Measurements from ENCODE around the gene PRIM2.
"Not testable (repeated sequence)": the region's sequence is repeated elsewhere in the genome, so short reads cannot be mapped to it uniquely, and the experiment has no call there.

Gene PRIM2

GRCh38 chr6:57317060-57317943, at the start of gene PRIM2:
Gene PRIM2 (plus strand): TSS chr6:57317630. CDS start chr6:57318446, 816 bp downstream.
- peak; percentile 5 to 91 (median 76) for DNase-seq

- no peak for DNase-seq
Measured at GRCh38 chr6:57268294-57268640, 49.2 kb upstream of the PRIM2 start.

- DNase-seq, result not testable (repeated sequence)
Measured at GRCh38 chr6:57274113-57274824, 43.2 kb upstream of the PRIM2 start.

GRCh38 chr6:57275384-57275783, 42.0 kb upstream of the PRIM2 start:
- DNase-seq, result no peak

- DNase-seq, result no peak
Measured at GRCh38 chr6:57276946-57277345, 40.5 kb upstream of the PRIM2 start.

- DNase-seq, result no peak
Measured at GRCh38 chr6:57278570-57278969, 38.9 kb upstream of the PRIM2 start.

GRCh38 chr6:57279013-57279412, 38.4 kb upstream of the PRIM2 start:
- no peak for DNase-seq

- no peak for DNase-seq
Measured at GRCh38 chr6:57283106-57283505, 34.3 kb upstream of the PRIM2 start.

- no peak for DNase-seq
Measured at GRCh38 chr6:57283911-57284455, 33.4 kb upstream of the PRIM2 start.

- not testable (repeated sequence) for DNase-seq
Measured at GRCh38 chr6:57288136-57288535, 29.3 kb upstream of the PRIM2 start.

GRCh38 chr6:57293472-57293871, 24.0 kb upstream of the PRIM2 start:
- DNase-seq, result not testable (repeated sequence)

- no peak for DNase-seq
Measured at GRCh38 chr6:57294862-57295445, 22.5 kb upstream of the PRIM2 start.

- DNase-seq, result no peak
Measured at GRCh38 chr6:57297505-57297904, 19.9 kb upstream of the PRIM2 start.

GRCh38 chr6:57298741-57299140, 18.7 kb upstream of the PRIM2 start:
- no peak for DNase-seq

GRCh38 chr6:57301757-57302156, 15.7 kb upstream of the PRIM2 start:
- DNase-seq, result no peak

- DNase-seq, result no peak
Measured at GRCh38 chr6:57302477-57302876, 15.0 kb upstream of the PRIM2 start.

- no peak for DNase-seq
Measured at GRCh38 chr6:57303931-57304681, 13.3 kb upstream of the PRIM2 start.

- no peak for DNase-seq
Measured at GRCh38 chr6:57305107-57305506, 12.3 kb upstream of the PRIM2 start.

- no peak for DNase-seq
Measured at GRCh38 chr6:57305761-57306160, 11.7 kb upstream of the PRIM2 start.

GRCh38 chr6:57306273-57306672, 11.2 kb upstream of the PRIM2 start:
- DNase-seq, result no peak

GRCh38 chr6:57307850-57308249, 9.6 kb upstream of the PRIM2 start:
- DNase-seq, result no peak
